ENCODE data around the gene DDI1. TPM values are rescaled to one million over a fixed set of nuclear protein-coding genes. Genes with fewer than 3 reads are reported as not detected.

Gene DDI1
- total RNA-seq, 1 experiment from 2014 or later = not detected

DNA sequence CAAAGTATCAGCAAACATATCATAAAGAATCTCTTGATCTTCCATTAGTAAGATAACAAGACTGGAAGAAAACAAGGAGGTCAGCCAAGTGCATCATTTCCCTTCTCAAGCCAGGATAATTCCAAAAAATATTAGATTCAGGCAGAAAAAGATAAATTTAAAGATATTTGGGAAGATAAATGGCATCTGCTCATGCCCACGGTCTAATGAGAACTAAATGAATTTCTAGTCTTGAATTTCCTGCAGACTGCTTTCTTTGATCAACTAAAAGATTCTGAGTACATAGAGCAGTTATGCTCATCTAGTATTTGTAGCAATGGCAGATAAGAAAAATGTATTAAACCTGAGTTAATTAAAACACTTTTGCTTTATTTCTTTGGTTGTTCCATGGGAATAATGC is 31.1 kb downstream of the DDI1 start:
- H3K4me1 Mint-ChIP-seq (ENCODE audit: low read depth, unreplicated experiment) = no peaks in the 10 kb centered on the region
- H3K27me3 Mint-ChIP-seq (ENCODE audit: unreplicated experiment) = no peaks in the 10 kb centered on the region
- intact Hi-C loops (cut with micrococcal nuclease; ENCODE audit: unreplicated experiment) = no loop called here
- BruUV-seq (replicated peaks) = no TSS peak
- no peaks in the 10 kb centered on the region for H3K9me3 Mint-ChIP-seq (ENCODE audit: low read depth, unreplicated experiment)
- CTCF ChIA-PET = no interaction called here
- no peaks in the 10 kb centered on the region for H3K36me3 Mint-ChIP-seq (ENCODE audit: insufficient read depth, unreplicated experiment)
- TF ChIP-seq, protein P1, sequence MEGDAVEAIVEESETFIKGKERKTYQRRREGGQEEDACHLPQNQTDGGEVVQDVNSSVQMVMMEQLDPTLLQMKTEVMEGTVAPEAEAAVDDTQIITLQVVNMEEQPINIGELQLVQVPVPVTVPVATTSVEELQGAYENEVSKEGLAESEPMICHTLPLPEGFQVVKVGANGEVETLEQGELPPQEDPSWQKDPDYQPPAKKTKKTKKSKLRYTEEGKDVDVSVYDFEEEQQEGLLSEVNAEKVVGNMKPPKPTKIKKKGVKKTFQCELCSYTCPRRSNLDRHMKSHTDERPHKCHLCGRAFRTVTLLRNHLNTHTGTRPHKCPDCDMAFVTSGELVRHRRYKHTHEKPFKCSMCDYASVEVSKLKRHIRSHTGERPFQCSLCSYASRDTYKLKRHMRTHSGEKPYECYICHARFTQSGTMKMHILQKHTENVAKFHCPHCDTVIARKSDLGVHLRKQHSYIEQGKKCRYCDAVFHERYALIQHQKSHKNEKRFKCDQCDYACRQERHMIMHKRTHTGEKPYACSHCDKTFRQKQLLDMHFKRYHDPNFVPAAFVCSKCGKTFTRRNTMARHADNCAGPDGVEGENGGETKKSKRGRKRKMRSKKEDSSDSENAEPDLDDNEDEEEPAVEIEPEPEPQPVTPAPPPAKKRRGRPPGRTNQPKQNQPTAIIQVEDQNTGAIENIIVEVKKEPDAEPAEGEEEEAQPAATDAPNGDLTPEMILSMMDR (IDR thresholded peaks at IDR 0.05; ENCODE audit: unreplicated experiment) = no peak
- no peak overlapping the region for H3K27ac Mint-ChIP-seq (ENCODE audit: unreplicated experiment)
- H3K4me3 Mint-ChIP-seq (ENCODE audit: low read depth, unreplicated experiment) = no peak overlapping the region
- no peak for DNase-seq

DNA sequence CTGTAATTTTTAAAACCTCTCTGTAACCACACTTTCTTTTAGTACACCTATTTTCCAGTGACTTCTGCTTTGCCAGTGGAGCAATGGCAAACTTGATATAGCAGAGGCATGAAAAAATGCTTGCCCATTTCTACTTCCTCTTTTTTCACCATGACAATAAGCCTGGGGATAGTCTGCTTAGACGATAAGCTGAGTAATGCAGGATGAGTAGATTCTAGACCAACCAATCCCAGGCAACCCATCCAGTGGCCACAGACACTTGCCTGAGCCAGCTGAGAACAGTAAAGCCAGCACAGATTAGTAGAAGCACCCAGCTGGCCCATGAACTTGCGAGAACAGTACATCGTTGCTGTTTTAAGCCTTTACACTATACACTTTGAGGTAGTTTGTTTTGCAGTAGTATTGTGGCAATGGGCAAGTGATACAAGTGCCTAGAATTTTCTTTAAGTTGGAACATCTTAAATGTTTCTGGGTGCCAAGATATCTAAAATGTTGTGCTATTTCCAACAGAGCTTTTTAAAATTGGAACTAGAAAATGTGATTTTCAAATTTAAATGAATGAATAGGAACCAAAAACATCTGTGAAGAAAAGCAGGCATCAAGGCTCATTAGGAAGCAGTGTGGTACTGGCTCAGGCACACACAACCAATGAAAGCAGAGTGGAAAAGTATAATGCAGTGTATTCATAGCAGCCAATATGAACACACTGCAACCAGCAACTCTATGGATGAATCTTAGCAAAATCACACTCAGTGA is 37.7 kb downstream of the DDI1 start:
- TF ChIP-seq, protein P1 (IDR thresholded peaks at IDR 0.05; ENCODE audit: unreplicated experiment) = no peak
- no peaks in the 10 kb centered on the region for H3K36me3 Mint-ChIP-seq (ENCODE audit: insufficient read depth, unreplicated experiment)
- no peak overlapping the region for H3K27ac Mint-ChIP-seq (ENCODE audit: unreplicated experiment)
- intact Hi-C loops (cut with micrococcal nuclease; ENCODE audit: unreplicated experiment) = no loop called here
- no peak overlapping the region for H3K4me3 Mint-ChIP-seq (ENCODE audit: low read depth, unreplicated experiment)
- BruUV-seq (replicated peaks) = no TSS peak
- H3K4me1 Mint-ChIP-seq (ENCODE audit: low read depth, unreplicated experiment) = peaks cover 10% of the 10 kb centered on the region
- no peaks in the 10 kb centered on the region for H3K27me3 Mint-ChIP-seq (ENCODE audit: unreplicated experiment)
- no peak for DNase-seq
- CTCF ChIA-PET = no interaction called here
- no peaks in the 10 kb centered on the region for H3K9me3 Mint-ChIP-seq (ENCODE audit: low read depth, unreplicated experiment)

DNA sequence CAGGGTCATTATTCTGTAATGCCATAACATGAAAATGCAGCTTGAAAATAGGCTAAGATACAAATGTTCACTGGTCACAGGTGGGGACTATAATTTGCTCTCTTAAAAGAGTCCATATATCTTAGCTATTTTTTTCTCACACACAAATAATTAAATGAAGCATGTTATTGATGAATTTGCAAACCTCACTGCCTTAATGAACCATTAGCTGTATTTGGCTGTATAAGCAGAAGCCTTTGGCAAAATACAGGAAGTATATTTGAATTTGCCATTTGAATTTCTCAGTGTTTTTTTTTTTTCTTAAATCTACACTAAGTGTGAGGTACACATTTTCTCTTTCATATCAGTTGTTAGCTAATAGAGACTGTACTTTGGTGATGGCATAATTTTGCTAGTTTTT is 38.7 kb downstream of the DDI1 start:
- H3K36me3 Mint-ChIP-seq (ENCODE audit: insufficient read depth, unreplicated experiment) = no peaks in the 10 kb centered on the region
- H3K4me3 Mint-ChIP-seq (ENCODE audit: low read depth, unreplicated experiment) = no peak overlapping the region
- no peaks in the 10 kb centered on the region for H3K9me3 Mint-ChIP-seq (ENCODE audit: low read depth, unreplicated experiment)
- H3K27me3 Mint-ChIP-seq (ENCODE audit: unreplicated experiment) = no peaks in the 10 kb centered on the region
- intact Hi-C loops (cut with micrococcal nuclease; ENCODE audit: unreplicated experiment) = no loop called here
- CTCF ChIA-PET = interaction anchor here (0.7 kb wide), 1 partner anchor 764 kb away, joined by 4 read pairs; no protein-coding TSS in a partner anchor
- TF ChIP-seq, protein P1 (IDR thresholded peaks at IDR 0.05; ENCODE audit: unreplicated experiment) = no peak
- BruUV-seq (replicated peaks) = no TSS peak
- H3K27ac Mint-ChIP-seq (ENCODE audit: unreplicated experiment) = no peak overlapping the region
- no peak for DNase-seq
- H3K4me1 Mint-ChIP-seq (ENCODE audit: low read depth, unreplicated experiment) = peaks cover 10% of the 10 kb centered on the region

DNA sequence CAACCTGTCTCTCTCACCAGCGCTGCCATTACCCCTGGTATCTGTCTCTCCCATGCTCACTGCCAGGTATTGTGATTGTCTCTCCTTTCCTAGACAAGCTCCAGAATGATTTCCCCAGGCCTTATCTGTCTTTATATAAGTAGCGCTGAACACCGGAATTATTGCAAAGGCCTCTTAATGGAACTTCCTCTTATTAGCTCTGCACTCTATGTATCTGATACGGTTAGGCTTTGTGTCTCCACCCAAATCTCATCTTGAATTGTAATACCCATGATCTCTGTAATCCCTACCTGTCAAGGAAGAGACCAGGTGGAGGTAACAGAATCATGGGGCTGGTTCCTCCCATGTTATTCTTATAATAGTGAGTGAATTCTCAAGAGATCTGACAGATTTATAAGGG is 39.3 kb downstream of the DDI1 start:
- H3K4me1 Mint-ChIP-seq (ENCODE audit: low read depth, unreplicated experiment) = peaks cover 10% of the 10 kb centered on the region
- no peaks in the 10 kb centered on the region for H3K36me3 Mint-ChIP-seq (ENCODE audit: insufficient read depth, unreplicated experiment)
- no peaks in the 10 kb centered on the region for H3K27me3 Mint-ChIP-seq (ENCODE audit: unreplicated experiment)
- H3K27ac Mint-ChIP-seq (ENCODE audit: unreplicated experiment) = no peak overlapping the region
- TF ChIP-seq, protein P1 (IDR thresholded peaks at IDR 0.05; ENCODE audit: unreplicated experiment) = no peak
- CTCF ChIA-PET = no interaction called here
- no peak overlapping the region for H3K4me3 Mint-ChIP-seq (ENCODE audit: low read depth, unreplicated experiment)
- no TSS peak for BruUV-seq (replicated peaks)
- DNase-seq = no peak
- no peaks in the 10 kb centered on the region for H3K9me3 Mint-ChIP-seq (ENCODE audit: low read depth, unreplicated experiment)
- intact Hi-C loops (cut with micrococcal nuclease; ENCODE audit: unreplicated experiment) = no loop called here
